GM21717 (cell line): Measurements from ENCODE around the gene MAGEC3.
"Not testable (repeated sequence)": the region's sequence is repeated elsewhere in the genome, so short reads cannot be mapped to it uniquely, and the experiment has no call there.

ENCODE experiments used
- ATAC-seq: cut with Tn5 transposase; IDR thresholded peaks from one replicate; pipeline ENCODE4 v1.9.1; 2021; ENCODE audit warnings: mild to moderate bottlenecking, moderate library complexity; ENCODE audit not compliant: unreplicated experiment

Gene MAGEC3

GRCh38 chrX:141838016-141838415, at the start of gene MAGEC3:
TSS of gene MAGEC3 (plus strand) at chrX:141838316. CDS start at chrX:141838316, 0 bp downstream.
- ATAC-seq = no peak

GRCh38 chrX:141791856-141792255, 46.3 kb upstream of the MAGEC3 start:
- ATAC-seq = no peak

- no peak for ATAC-seq
These were observed 26.7 kb upstream of the MAGEC3 start for GRCh38 chrX:141811438-141811837.

GRCh38 chrX:141814213-141814857, 23.8 kb upstream of the MAGEC3 start:
- no peak for ATAC-seq

- no peak for ATAC-seq
These were observed 22.2 kb upstream of the MAGEC3 start for GRCh38 chrX:141815904-141816303.

- no peak for ATAC-seq
These were observed 5.9 kb upstream of the MAGEC3 start for GRCh38 chrX:141832247-141832646.

- ATAC-seq = no peak
These were observed 1.7 kb downstream of the MAGEC3 start for GRCh38 chrX:141839856-141840255.

GRCh38 chrX:141857479-141857878, 19.4 kb downstream of the MAGEC3 start:
- no peak for ATAC-seq

GRCh38 chrX:141879616-141880015, 41.5 kb downstream of the MAGEC3 start:
- no peak for ATAC-seq

- ATAC-seq = not testable (repeated sequence)
These were observed 50.7 kb downstream of the MAGEC3 start for GRCh38 chrX:141888811-141889210.

- no peak for ATAC-seq
These were observed 56.6 kb downstream of the MAGEC3 start for GRCh38 chrX:141894733-141895132.

- ATAC-seq = no peak
These were observed 59.6 kb downstream of the MAGEC3 start for GRCh38 chrX:141897690-141898089.

- ATAC-seq = no peak
These were observed 64.2 kb downstream of the MAGEC3 start for GRCh38 chrX:141902366-141902765.

GRCh38 chrX:141903400-141904155, 65.5 kb downstream of the MAGEC3 start, which contains the start of gene MAGEC1:
TSS of gene MAGEC1 (plus strand) at chrX:141903894. CDS start at chrX:141905073, 1,179 bp downstream.
- no peak for ATAC-seq

GRCh38 chrX:141904262-141904661, 66.1 kb downstream of the MAGEC3 start:
- ATAC-seq = no peak

GRCh38 chrX:141917801-141918200, 79.7 kb downstream of the MAGEC3 start:
- ATAC-seq = no peak

- no peak for ATAC-seq
These were observed 86.2 kb downstream of the MAGEC3 start for GRCh38 chrX:141924293-141924692.

- ATAC-seq = no peak
These were observed 90.3 kb downstream of the MAGEC3 start for GRCh38 chrX:141928432-141928831.

- no peak for ATAC-seq
These were observed 96.0 kb downstream of the MAGEC3 start for GRCh38 chrX:141934059-141934641.

GRCh38 chrX:141935645-141936044, 97.5 kb downstream of the MAGEC3 start:
- ATAC-seq = no peak

GRCh38 chrX:141936080-141936479, 98.0 kb downstream of the MAGEC3 start:
- ATAC-seq = no peak

GRCh38 chrX:141941234-141941633, 103.1 kb downstream of the MAGEC3 start:
- ATAC-seq = no peak
